Endothelial cell of umbilical vein (primary cell): ENCODE measurements around the gene FOXO6. TPM values are rescaled to one million over a fixed set of nuclear protein-coding genes. Genes with fewer than 3 reads are reported as not detected.

Source experiments
- BruUV-seq: library from RNA; stranded (reverse); fragments of 400-500 nt; replicated peaks from 2 replicates; lab custom pipeline; 2021; lab: Mats Ljungman, UMichigan
- CTCF ChIA-PET: fragments of 300-600, 350-600 bp; sonication (Branson Sonifier 250); formaldehyde crosslinking; loops from one replicate; lab custom pipeline; 2021; ENCODE audit warnings: antibody characterized with exemption, inconsistent platforms; lab: Charles Lee
- POLR2A ChIA-PET: fragments of 300-600, 350-600 bp; sonication (Branson Sonifier 250); formaldehyde crosslinking; loops from one replicate; lab custom pipeline; 2021; ENCODE audit warnings: antibody characterized with exemption, inconsistent platforms; lab: Charles Lee
- DNase-seq: peaks from one replicate; pipeline ENCODE4 v3.0.0-alpha.2; 2011; ENCODE audit warnings: low read depth, low spot score
- FAIRE-seq: peaks from 2 replicates; lab custom pipeline; 2011; peaks lifted over from hg19 to GRCh38; lab: Jason Lieb, UNC
- H2AFZ ChIP-seq: 2 replicates; pipeline ENCODE4 v1.6.0; 2012; ENCODE audit warnings: low read depth, low read length, control low read depth, inconsistent platforms
- H3K27ac ChIP-seq: 2 replicates; pipeline ENCODE4 v1.5.1; 2011; ENCODE audit warnings: low read depth, mild to moderate bottlenecking, control low read depth, low read length, moderate library complexity; ENCODE audit not compliant: insufficient read depth
- H3K27me3 ChIP-seq, 2 experiments: 2 replicates each; pipeline versions ENCODE4 v1.6.0 to v1.6.1; 2011; ENCODE audit warnings: low read length in 2 of 2, mixed read lengths in 1 of 2; ENCODE audit not compliant: control insufficient read depth in 2 of 2, insufficient read depth in 2 of 2
- H3K36me3 ChIP-seq, 2 experiments: 2 replicates in 1 of 2; 3 replicates in 1 of 2; pipeline ENCODE4 v1.5.1; 2011; ENCODE audit warnings: low read length in 2 of 2, mild to moderate bottlenecking in 1 of 2, moderate library complexity in 1 of 2; ENCODE audit not compliant: control insufficient read depth in 2 of 2, insufficient read depth in 2 of 2; ENCODE audit errors: extremely low read depth in 1 of 2
- H3K4me1 ChIP-seq: 3 replicates; pipeline ENCODE4 v1.5.1; 2011; ENCODE audit warnings: mild to moderate bottlenecking, low read length; ENCODE audit not compliant: control insufficient read depth, insufficient read depth; ENCODE audit errors: extremely low read depth
- H3K4me2 ChIP-seq: 2 replicates; pipeline ENCODE4 v1.6.1; 2011; ENCODE audit warnings: low read length, control low read depth, mixed read lengths; ENCODE audit not compliant: insufficient read depth
- H3K4me3 ChIP-seq, 3 experiments: fragments of 200-600 bp in 1 of 3; sonication (generic), shearing (Covaris generic) in 1 of 3; replicated peaks in 1 of 3; 2 replicates each; pipeline ENCODE4 v1.5.1; 2011 to 2016; ENCODE audit warnings: control low read depth in 3 of 3, low read length in 3 of 3, mild to moderate bottlenecking in 2 of 3, inconsistent platforms in 1 of 3, low read depth in 1 of 3, moderate library complexity in 1 of 3; ENCODE audit not compliant: insufficient read depth in 1 of 3
- H3K79me2 ChIP-seq: 2 replicates; pipeline ENCODE4 v1.6.0; 2012; ENCODE audit warnings: low read length, inconsistent platforms; ENCODE audit not compliant: control insufficient read depth, insufficient read depth
- H3K9ac ChIP-seq: replicated peaks from 2 replicates; pipeline ENCODE3; 2011; ENCODE audit warnings: low read length, control low read depth; ENCODE audit not compliant: insufficient read depth; ENCODE audit errors: extremely low read depth
- H3K9me1 ChIP-seq: replicated peaks from 3 replicates; pipeline ENCODE4 v1.6.0; 2011; ENCODE audit warnings: mild to moderate bottlenecking, low read length; ENCODE audit not compliant: control insufficient read depth, insufficient read depth; ENCODE audit errors: extremely low read depth
- H3K9me3 ChIP-seq: replicated peaks from 2 replicates; pipeline ENCODE4 v1.5.1; 2012; ENCODE audit warnings: low read length, inconsistent platforms; ENCODE audit not compliant: control insufficient read depth, insufficient read depth
- H4K20me1 ChIP-seq: replicated peaks from 2 replicates; pipeline ENCODE3; 2011; ENCODE audit warnings: mild to moderate bottlenecking, low read length; ENCODE audit not compliant: control insufficient read depth, insufficient read depth; ENCODE audit errors: extremely low read depth
- EZH2 ChIP-seq: IDR thresholded peaks from 2 replicates; pipeline ENCODE4 v1.6.1; 2012; ENCODE audit warnings: borderline replicate concordance, low read depth, mild to moderate bottlenecking, moderate library complexity, low read length, inconsistent platforms; ENCODE audit not compliant: severe bottlenecking
- FOS ChIP-seq: IDR thresholded peaks from 2 replicates; pipeline ENCODE4 v1.6.1; 2011; ENCODE audit warnings: mild to moderate bottlenecking, low read length, moderate library complexity, borderline replicate concordance; ENCODE audit not compliant: insufficient read depth
- GATA2 ChIP-seq: IDR thresholded peaks from 2 replicates; pipeline ENCODE4 v1.7.0; 2011; ENCODE audit warnings: low read depth, mild to moderate bottlenecking, moderate library complexity, mixed read lengths, low read length; ENCODE audit not compliant: insufficient read length, insufficient read depth
- JUN ChIP-seq: IDR thresholded peaks from 2 replicates; pipeline ENCODE4 v1.6.1; 2011; ENCODE audit warnings: borderline replicate concordance, low read depth; ENCODE audit not compliant: insufficient read length, insufficient read depth
- POLR2A ChIP-seq: IDR thresholded peaks from 2 replicates; pipeline ENCODE4 v1.6.1; 2012; ENCODE audit warnings: low read depth, mild to moderate bottlenecking, control low read depth, low read length
- POLR2AphosphoS5 ChIP-seq: IDR thresholded peaks from 2 replicates; pipeline ENCODE4 v1.6.1; 2012; ENCODE audit warnings: low read depth, mild to moderate bottlenecking, control low read depth, low read length, moderate library complexity; ENCODE audit not compliant: insufficient read depth
- dilution Hi-C: fragments of 300-500 bp; cut with MboI; formaldehyde crosslinking; loops from one replicate; pipeline ENCODE4 v1.15.0; 2019; ENCODE audit warnings: low sequenced_read_pairs; ENCODE audit not compliant: extremely low pct_ligation_motif_present
- intact Hi-C: fragments of 100-400 bp; cut with micrococcal nuclease; formaldehyde crosslinking; loops from one replicate; pipeline ENCODE4 v1.10.0; 2022
- polyA plus RNA-seq, 4 experiments: library from polyadenylated mRNA; depleted of rRNA in 3 of 4; stranded (reverse) in 3 of 4; unstranded in 1 of 4; fragments of >200 nt; gene quantifications; 2 replicates each; pipeline versions ENCODE4 v1.2.1 to v1.2.3, GENCODE V29; 2011 to 2012; ENCODE audit warnings: missing spikeins in 1 of 4
- total RNA-seq: library from RNA; stranded (reverse); gene quantifications from 2 replicates; pipeline ENCODE4 v1.2.3, GENCODE V29; 2021
- TF ChIP-seq, protein P1 (sequence below), 2 donors: IDR thresholded peaks; 1 replicate in 1 of 2; 2 replicates in 1 of 2; pipeline ENCODE4 v1.5.1; 2011; ENCODE audit warnings: low read length in 2 of 2, mild to moderate bottlenecking in 2 of 2, moderate library complexity in 2 of 2, control low read depth in 1 of 2, inconsistent platforms in 1 of 2, low read depth in 1 of 2; ENCODE audit not compliant: insufficient read depth in 1 of 2; ENCODE audit errors: extremely low read depth in 1 of 2

FOXO6 gene
- total and polyA plus RNA-seq, 2 donors (not counting 3 experiments of a cell fraction or from before 2014, with no cell fraction given): 0.04 to 0.38 TPM

DNA sequence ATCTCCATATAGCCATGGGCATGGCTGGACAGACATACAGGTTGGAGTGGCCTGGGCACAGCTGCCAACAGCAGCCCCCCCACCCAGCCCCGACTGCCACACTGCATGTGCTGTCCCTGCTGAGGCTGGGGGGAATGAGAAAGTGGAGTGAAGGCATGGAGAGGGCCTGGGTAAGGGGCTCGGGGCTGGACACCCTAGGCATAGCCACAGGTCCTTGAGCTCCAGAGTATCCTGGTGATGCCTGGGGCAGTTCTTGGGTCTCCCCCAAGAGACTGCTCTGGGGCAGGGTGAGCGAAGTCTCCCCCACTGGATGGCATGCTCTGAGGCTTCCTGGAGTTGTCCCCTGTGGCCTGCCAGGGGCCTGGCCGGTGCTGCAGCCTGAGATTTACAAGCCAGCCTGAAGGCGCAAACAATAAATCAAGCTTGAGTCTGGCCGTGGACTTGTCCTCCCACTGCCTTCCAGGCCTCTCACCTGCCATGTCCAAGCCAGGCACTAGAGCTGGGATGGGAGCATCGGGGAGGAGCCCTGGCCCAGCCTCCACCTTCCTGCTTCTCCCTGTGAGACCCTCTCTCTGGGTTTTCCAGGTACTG is 53.6 kb downstream of the FOXO6 start:
- DNase-seq: no peak
- H2AFZ ChIP-seq: no peak overlapping the region
- no TSS peak for BruUV-seq
- FAIRE-seq: no peak
- POLR2A ChIA-PET: no interaction called here
- no peak overlapping the region for H3K4me3 ChIP-seq
- no peak overlapping the region for H3K4me2 ChIP-seq
- H3K36me3 ChIP-seq: no peaks in the 10 kb centered on the region
- no peak overlapping the region for H3K27ac ChIP-seq
- no peaks in the 10 kb centered on the region for H3K79me2 ChIP-seq
- no peaks in the 10 kb centered on the region for H3K9me3 ChIP-seq
- H3K4me1 ChIP-seq: peaks cover 9% of the 10 kb centered on the region
- H3K27me3 ChIP-seq: peaks cover 2 to 3% of the 10 kb centered on the region in 2 experiments
- dilution Hi-C loops (no loop called here), intact Hi-C loops (no loop called here)
- no peak overlapping the region for H3K9ac ChIP-seq
- TF ChIP-seq GATA2 (no peak), POLR2AphosphoS5 (no peak), FOS (no peak), POLR2A (no peak), JUN (no peak), EZH2 (no peak)
- TF ChIP-seq, protein P1, sequence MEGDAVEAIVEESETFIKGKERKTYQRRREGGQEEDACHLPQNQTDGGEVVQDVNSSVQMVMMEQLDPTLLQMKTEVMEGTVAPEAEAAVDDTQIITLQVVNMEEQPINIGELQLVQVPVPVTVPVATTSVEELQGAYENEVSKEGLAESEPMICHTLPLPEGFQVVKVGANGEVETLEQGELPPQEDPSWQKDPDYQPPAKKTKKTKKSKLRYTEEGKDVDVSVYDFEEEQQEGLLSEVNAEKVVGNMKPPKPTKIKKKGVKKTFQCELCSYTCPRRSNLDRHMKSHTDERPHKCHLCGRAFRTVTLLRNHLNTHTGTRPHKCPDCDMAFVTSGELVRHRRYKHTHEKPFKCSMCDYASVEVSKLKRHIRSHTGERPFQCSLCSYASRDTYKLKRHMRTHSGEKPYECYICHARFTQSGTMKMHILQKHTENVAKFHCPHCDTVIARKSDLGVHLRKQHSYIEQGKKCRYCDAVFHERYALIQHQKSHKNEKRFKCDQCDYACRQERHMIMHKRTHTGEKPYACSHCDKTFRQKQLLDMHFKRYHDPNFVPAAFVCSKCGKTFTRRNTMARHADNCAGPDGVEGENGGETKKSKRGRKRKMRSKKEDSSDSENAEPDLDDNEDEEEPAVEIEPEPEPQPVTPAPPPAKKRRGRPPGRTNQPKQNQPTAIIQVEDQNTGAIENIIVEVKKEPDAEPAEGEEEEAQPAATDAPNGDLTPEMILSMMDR (IDR thresholded peaks at IDR 0.05; ENCODE audit: extremely low read depth in 1 of 2, insufficient read depth in 1 of 2, low read depth in 1 of 2, low read length in 2 of 2): no peak
- CTCF ChIA-PET: interaction anchor here (1.2 to 6.4 kb wide), 8 partner anchors 9 to 146 kb away, joined by 3 to 114 read pairs (median 4); no protein-coding TSS in a partner anchor
- H4K20me1 ChIP-seq: no peaks in the 10 kb centered on the region
- no peaks in the 10 kb centered on the region for H3K9me1 ChIP-seq
